Mucosa of stomach (tissue), 1 donor: ENCODE measurements around the gene ATP6V0D1.
A peak's percentile ranks its signal among the peaks of the same experiment; 100 is the strongest.

ENCODE experiments used
- H3K27me3 ChIP-seq: one replicate; pipeline ENCODE4 v1.7.0; 2013; ENCODE audit warnings: mild to moderate bottlenecking, low read length; ENCODE audit not compliant: control insufficient read depth, insufficient read depth
- H3K36me3 ChIP-seq: one replicate; pipeline ENCODE4 v1.7.0; 2013; ENCODE audit warnings: low read length; ENCODE audit not compliant: control insufficient read depth, insufficient read depth
- H3K4me1 ChIP-seq: one replicate; pipeline ENCODE4 v1.7.0; 2013; ENCODE audit warnings: mild to moderate bottlenecking, low read length; ENCODE audit not compliant: control insufficient read depth, insufficient read depth
- H3K4me3 ChIP-seq: one replicate; pipeline ENCODE4 v1.7.0; 2013; ENCODE audit warnings: low read length
- H3K9ac ChIP-seq: one replicate; pipeline ENCODE4 v1.7.0; 2013; ENCODE audit warnings: mild to moderate bottlenecking, low read length, moderate library complexity
- H3K9me3 ChIP-seq: one replicate; pipeline ENCODE4 v1.7.0; 2013; ENCODE audit warnings: mild to moderate bottlenecking, low read length, moderate library complexity; ENCODE audit not compliant: control insufficient read depth
- donor health status: Pancreatic carcinoma.

Gene ATP6V0D1

GRCh38 chr16:67399749-67400704 lies 80.9 kb downstream of the ATP6V0D1 start:
- no peaks in the 10 kb centered on the region for H3K9me3 ChIP-seq
- H3K36me3 ChIP-seq = no peaks in the 10 kb centered on the region
- no peak overlapping the region for H3K4me3 ChIP-seq
- peaks cover 53% of the 10 kb centered on the region for H3K4me1 ChIP-seq
- H3K27me3 ChIP-seq = no peaks in the 10 kb centered on the region
- H3K9ac ChIP-seq = peak overlapping the region; percentile 45

- Histone ChIP-seq H3K9ac (peak overlapping the region; percentile 45), H3K4me1 (peaks cover 50% of the 10 kb centered on the region)
Observed at GRCh38 chr16:67399218-67399733, 81.7 kb downstream of the ATP6V0D1 start.

GRCh38 chr16:67398546-67399217 lies 82.3 kb downstream of the ATP6V0D1 start:
- Histone ChIP-seq H3K36me3 (no peaks in the 10 kb centered on the region), H3K4me1 (peaks cover 50% of the 10 kb centered on the region), H3K9ac (no peak overlapping the region), H3K9me3 (no peaks in the 10 kb centered on the region), H3K27me3 (peaks cover 4% of the 10 kb centered on the region), H3K4me3 (no peak overlapping the region)

More at GRCh38 chr16:67399218-67399733, 81.7 kb downstream of the ATP6V0D1 start:
- no peaks in the 10 kb centered on the region for H3K27me3 ChIP-seq
- H3K9me3 ChIP-seq = no peaks in the 10 kb centered on the region
- H3K4me3 ChIP-seq = no peak overlapping the region
- H3K36me3 ChIP-seq = no peaks in the 10 kb centered on the region

GRCh38 chr16:67397812-67398545 lies 83.0 kb downstream of the ATP6V0D1 start:
- H3K36me3 ChIP-seq = no peaks in the 10 kb centered on the region
- H3K9me3 ChIP-seq = no peaks in the 10 kb centered on the region
- peaks cover 6% of the 10 kb centered on the region for H3K27me3 ChIP-seq
- H3K9ac ChIP-seq = no peak overlapping the region
- no peak overlapping the region for H3K4me3 ChIP-seq
- peaks cover 50% of the 10 kb centered on the region for H3K4me1 ChIP-seq

GRCh38 chr16:67397036-67397801 lies 83.7 kb downstream of the ATP6V0D1 start:
- Histone ChIP-seq H3K27me3 (peaks cover 6% of the 10 kb centered on the region), H3K4me1 (peaks cover 58% of the 10 kb centered on the region), H3K36me3 (no peaks in the 10 kb centered on the region), H3K9me3 (no peaks in the 10 kb centered on the region), H3K9ac (peak overlapping the region; percentile 51), H3K4me3 (no peak overlapping the region)

- H3K4me3 ChIP-seq = no peak overlapping the region
- peaks cover 6% of the 10 kb centered on the region for H3K27me3 ChIP-seq
- no peaks in the 10 kb centered on the region for H3K36me3 ChIP-seq
- H3K4me1 ChIP-seq = peaks cover 66% of the 10 kb centered on the region
- H3K9me3 ChIP-seq = no peaks in the 10 kb centered on the region
- peak overlapping the region; percentile 51 for H3K9ac ChIP-seq
Observed at GRCh38 chr16:67396159-67397035, 84.6 kb downstream of the ATP6V0D1 start.

GRCh38 chr16:67395458-67396158 lies 85.3 kb downstream of the ATP6V0D1 start:
- H3K4me1 ChIP-seq = peaks cover 72% of the 10 kb centered on the region
- H3K9ac ChIP-seq = peak overlapping the region; percentile 51
- H3K4me3 ChIP-seq = no peak overlapping the region
- H3K36me3 ChIP-seq = no peaks in the 10 kb centered on the region
- peaks cover 6% of the 10 kb centered on the region for H3K27me3 ChIP-seq
- no peaks in the 10 kb centered on the region for H3K9me3 ChIP-seq

- Histone ChIP-seq H3K4me3 (no peak overlapping the region), H3K36me3 (no peaks in the 10 kb centered on the region), H3K9ac (peak overlapping the region; percentile 1), H3K4me1 (peaks cover 72% of the 10 kb centered on the region), H3K9me3 (no peaks in the 10 kb centered on the region), H3K27me3 (peaks cover 6% of the 10 kb centered on the region)
Observed at GRCh38 chr16:67395105-67395457, 85.9 kb downstream of the ATP6V0D1 start.

- no peaks in the 10 kb centered on the region for H3K9me3 ChIP-seq
- peaks cover 6% of the 10 kb centered on the region for H3K27me3 ChIP-seq
- peaks cover 66% of the 10 kb centered on the region for H3K4me1 ChIP-seq
- H3K36me3 ChIP-seq = no peaks in the 10 kb centered on the region
- H3K9ac ChIP-seq = peak overlapping the region; percentile 72
- H3K4me3 ChIP-seq = no peak overlapping the region
Observed at GRCh38 chr16:67394155-67395104, 86.5 kb downstream of the ATP6V0D1 start.
